SK-N-SH (cell line): ENCODE data around the gene PDZD2.

Experiments
- ELF1 ChIP-seq: IDR thresholded peaks from 2 replicates; pipeline ENCODE4 v1.4.0; 2012
- EP300 ChIP-seq, 2 experiments: IDR thresholded peaks; 2 replicates each; pipeline versions ENCODE4 v1.4.0 to v1.6.1; 2012; ENCODE audit warnings: borderline replicate concordance in 1 of 2, low read depth in 1 of 2, low read length in 1 of 2
- MXI1 ChIP-seq: IDR thresholded peaks from 2 replicates; pipeline ENCODE4 v1.6.1; 2012; ENCODE audit warnings: mild to moderate bottlenecking, low read depth, low read length, improper control_type of control experiment
- RAD21 ChIP-seq: IDR thresholded peaks from 2 replicates; pipeline ENCODE4 v1.6.1; 2012; ENCODE audit warnings: mild to moderate bottlenecking, low read length
- RCOR1 ChIP-seq: fragments of 150-350 bp; IDR thresholded peaks from 2 replicates; pipeline ENCODE4 v1.6.1; 2017; ENCODE audit warnings: antibody characterized with exemption, low read length
- RFX5 ChIP-seq: IDR thresholded peaks from 2 replicates; pipeline ENCODE4 v1.6.1; 2012; ENCODE audit warnings: mild to moderate bottlenecking, improper control_type of control experiment, low read length
- TAF1 ChIP-seq: IDR thresholded peaks from 2 replicates; pipeline ENCODE4 v1.6.1; 2012; ENCODE audit warnings: low read depth, mild to moderate bottlenecking, low read length, moderate library complexity, borderline replicate concordance
- YY1 ChIP-seq: IDR thresholded peaks from 2 replicates; pipeline ENCODE4 v1.4.0; 2012; ENCODE audit warnings: low read depth, mild to moderate bottlenecking
- TF ChIP-seq, protein P1 (sequence below): fragments of 200-600 bp; sonication (generic); IDR thresholded peaks from 2 replicates; pipeline ENCODE4 v1.6.1; 2017; ENCODE audit warnings: antibody characterized with exemption, mild to moderate bottlenecking, moderate library complexity

GRCh38 chr5:31967461-31967860 is 328.5 kb downstream of the PDZD2 start:
- TF ChIP-seq, protein P1, sequence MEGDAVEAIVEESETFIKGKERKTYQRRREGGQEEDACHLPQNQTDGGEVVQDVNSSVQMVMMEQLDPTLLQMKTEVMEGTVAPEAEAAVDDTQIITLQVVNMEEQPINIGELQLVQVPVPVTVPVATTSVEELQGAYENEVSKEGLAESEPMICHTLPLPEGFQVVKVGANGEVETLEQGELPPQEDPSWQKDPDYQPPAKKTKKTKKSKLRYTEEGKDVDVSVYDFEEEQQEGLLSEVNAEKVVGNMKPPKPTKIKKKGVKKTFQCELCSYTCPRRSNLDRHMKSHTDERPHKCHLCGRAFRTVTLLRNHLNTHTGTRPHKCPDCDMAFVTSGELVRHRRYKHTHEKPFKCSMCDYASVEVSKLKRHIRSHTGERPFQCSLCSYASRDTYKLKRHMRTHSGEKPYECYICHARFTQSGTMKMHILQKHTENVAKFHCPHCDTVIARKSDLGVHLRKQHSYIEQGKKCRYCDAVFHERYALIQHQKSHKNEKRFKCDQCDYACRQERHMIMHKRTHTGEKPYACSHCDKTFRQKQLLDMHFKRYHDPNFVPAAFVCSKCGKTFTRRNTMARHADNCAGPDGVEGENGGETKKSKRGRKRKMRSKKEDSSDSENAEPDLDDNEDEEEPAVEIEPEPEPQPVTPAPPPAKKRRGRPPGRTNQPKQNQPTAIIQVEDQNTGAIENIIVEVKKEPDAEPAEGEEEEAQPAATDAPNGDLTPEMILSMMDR: no peak
- TF ChIP-seq YY1 (no peak), EP300 (IDR thresholded peaks at IDR 0.05; ENCODE audit: borderline replicate concordance in 1 of 2, low read depth in 1 of 2, low read length in 1 of 2) (no peak), MXI1 (no peak), RCOR1 (no peak), ELF1 (no peak), TAF1 (no peak), RFX5 (no peak), RAD21 (no peak)
